Natural killer cell treated with Interleukin-12 subunit alpha and Interleukin-12 subunit beta and Interleukin-15 and Interleukin-18, amount 100 ng/mL, for 72 hours (primary cell): ENCODE measurements around the gene HAUS1. TPM values are rescaled to one million over a fixed set of nuclear protein-coding genes. Genes with fewer than 3 reads are reported as not detected.
"Not testable (repeated sequence)": the region's sequence is repeated elsewhere in the genome, so short reads cannot be mapped to it uniquely, and the experiment has no call there.

Experiments used
- ATAC-seq, 2 donors: fragments of 150-1000 bp; cut with Tn5 transposase in 1 of 2; sonication (Bioruptor Pico), chemical (Tn5 transposase) in 1 of 2; 2 replicates each; pipeline ENCODE4 v1.10.0; 2021
- DNase-seq: peaks from one replicate; pipeline ENCODE4 v3.0.0; 2022; ENCODE audit warnings: low spot score
- H3K27ac Mint-ChIP-seq, 2 donors: 1 replicate in 1 of 2; 2 replicates in 1 of 2; pipeline ENCODE4 v1.8.0; 2022; ENCODE audit warnings: mixed read lengths in 2 of 2, mild to moderate bottlenecking in 1 of 2, moderate library complexity in 1 of 2
- H3K27me3 Mint-ChIP-seq, 2 donors: 1 replicate in 1 of 2; 2 replicates in 1 of 2; pipeline ENCODE4 v1.8.0; 2022; ENCODE audit warnings: mixed read lengths in 2 of 2
- H3K36me3 Mint-ChIP-seq: one replicate; pipeline ENCODE4 v1.8.0; 2022; ENCODE audit warnings: mixed read lengths
- H3K4me1 Mint-ChIP-seq, 2 donors: 1 replicate in 1 of 2; 2 replicates in 1 of 2; pipeline ENCODE4 v1.8.0; 2022; ENCODE audit warnings: low read depth in 2 of 2, mixed read lengths in 2 of 2, mild to moderate bottlenecking in 1 of 2
- H3K4me3 Mint-ChIP-seq: one replicate; pipeline ENCODE4 v1.8.0; 2022; ENCODE audit warnings: mixed read lengths
- H3K9me3 Mint-ChIP-seq: 2 replicates; pipeline ENCODE4 v1.8.0; 2022; ENCODE audit warnings: mixed read lengths
- total RNA-seq, 2 donors: library from RNA; stranded (reverse); gene quantifications; one replicate each; pipeline ENCODE4 v1.2.3, GENCODE V29; 2022

Gene HAUS1
- total RNA-seq, 2 donors from 2014 or later: 32.7 to 42.3 TPM

DNA sequence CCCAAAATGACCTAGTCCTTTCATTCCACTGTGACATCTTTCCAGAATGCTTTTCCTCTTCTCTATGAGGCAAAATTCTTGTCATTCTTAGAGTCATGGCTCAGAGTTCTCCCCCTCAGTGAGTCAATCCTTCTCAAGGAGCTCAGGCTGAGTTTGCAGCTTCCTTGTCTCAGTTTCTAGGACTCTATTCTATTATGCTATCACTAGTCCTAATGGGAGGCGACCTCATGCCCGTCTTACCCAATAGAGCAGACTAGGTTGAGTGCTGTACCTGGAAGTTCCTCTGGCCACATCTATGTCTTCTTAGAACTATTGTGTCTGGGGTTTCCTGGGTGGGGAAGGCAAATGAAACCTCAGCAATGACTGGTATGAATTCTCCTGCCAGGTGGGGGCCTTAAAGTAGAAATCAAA, 51.5 kb downstream of the HAUS1 start:
- no peaks in the 10 kb centered on the region for H3K27me3 Mint-ChIP-seq
- peak overlapping the region; percentile 69 to 90 for H3K27ac Mint-ChIP-seq
- H3K4me3 Mint-ChIP-seq: peak overlapping the region; percentile 51
- no peak for DNase-seq
- H3K36me3 Mint-ChIP-seq: no peaks in the 10 kb centered on the region
- peaks cover 23 to 26% of the 10 kb centered on the region in 2 donors for H3K4me1 Mint-ChIP-seq
- ATAC-seq: peak; percentile 83 to 86
- H3K9me3 Mint-ChIP-seq: no peaks in the 10 kb centered on the region

DNA sequence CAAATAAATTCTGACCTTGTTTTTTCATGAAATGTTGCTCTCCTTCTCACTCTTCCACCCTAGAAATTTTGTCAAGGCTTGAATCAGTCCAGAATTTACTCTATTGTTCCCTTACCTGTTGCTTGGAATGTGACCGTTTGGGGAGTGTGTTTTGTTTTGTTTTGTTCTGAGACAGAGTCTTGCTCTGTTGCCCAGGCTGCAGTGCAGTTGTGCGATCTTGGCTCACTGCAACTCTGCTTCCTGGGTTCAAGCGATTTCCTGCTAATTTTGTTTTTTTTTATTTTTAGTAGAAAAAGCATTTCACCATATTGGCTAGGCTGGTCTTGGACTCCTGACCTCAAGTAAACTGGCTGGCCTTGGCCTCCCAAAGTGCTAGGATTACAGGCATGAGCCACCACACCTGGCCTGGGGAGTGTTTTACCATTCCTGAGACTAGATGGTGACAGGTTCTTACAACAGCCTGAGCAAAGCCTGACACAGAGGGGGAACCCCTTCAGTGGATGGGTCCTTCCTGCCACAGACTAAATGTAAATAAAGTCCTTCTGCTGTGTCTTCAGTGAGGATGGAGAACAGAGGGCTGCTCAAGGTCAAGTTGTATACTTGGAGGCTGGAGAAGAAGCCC, 52.0 kb downstream of the HAUS1 start:
- H3K27me3 Mint-ChIP-seq: no peaks in the 10 kb centered on the region

DNA sequence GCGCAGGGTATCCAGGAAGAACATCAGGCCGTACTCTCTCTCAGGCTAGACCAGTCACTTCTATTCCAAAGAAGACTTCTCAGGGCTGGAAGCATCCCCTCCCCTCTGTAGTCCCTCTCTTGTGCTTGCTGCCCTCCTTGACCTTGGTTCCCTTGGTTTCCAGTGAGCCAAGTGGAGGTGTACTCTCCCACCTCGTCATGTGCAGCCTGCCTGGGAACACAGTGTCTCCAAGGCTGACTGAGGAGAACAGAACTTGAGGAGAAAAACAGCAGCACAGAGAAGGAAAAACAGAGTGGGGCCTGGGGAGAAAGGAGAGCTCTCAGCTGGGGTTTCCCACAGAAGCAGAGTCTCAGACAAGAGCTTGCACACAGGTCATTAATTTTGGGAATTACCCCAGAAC, 52.7 kb downstream of the HAUS1 start:
- ATAC-seq (no peak), DNase-seq (no peak)
- H3K4me3 Mint-ChIP-seq: no peak overlapping the region
- no peaks in the 10 kb centered on the region for H3K36me3 Mint-ChIP-seq
- H3K9me3 Mint-ChIP-seq: no peaks in the 10 kb centered on the region
- peaks cover 23 to 26% of the 10 kb centered on the region in 2 donors for H3K4me1 Mint-ChIP-seq
- peak overlapping the region; percentile 69 to 90 for H3K27ac Mint-ChIP-seq
- no peaks in the 10 kb centered on the region for H3K27me3 Mint-ChIP-seq

More for the DNA sequence above, 52.0 kb downstream of the HAUS1 start:
- H3K4me3 Mint-ChIP-seq: peak overlapping the region; percentile 51
- peaks cover 23 to 26% of the 10 kb centered on the region in 2 donors for H3K4me1 Mint-ChIP-seq
- DNase-seq (no peak), ATAC-seq (peak; percentile 68 to 71)
- H3K36me3 Mint-ChIP-seq: no peaks in the 10 kb centered on the region
- H3K9me3 Mint-ChIP-seq: no peaks in the 10 kb centered on the region
- peak overlapping the region; percentile 69 to 90 for H3K27ac Mint-ChIP-seq

DNA sequence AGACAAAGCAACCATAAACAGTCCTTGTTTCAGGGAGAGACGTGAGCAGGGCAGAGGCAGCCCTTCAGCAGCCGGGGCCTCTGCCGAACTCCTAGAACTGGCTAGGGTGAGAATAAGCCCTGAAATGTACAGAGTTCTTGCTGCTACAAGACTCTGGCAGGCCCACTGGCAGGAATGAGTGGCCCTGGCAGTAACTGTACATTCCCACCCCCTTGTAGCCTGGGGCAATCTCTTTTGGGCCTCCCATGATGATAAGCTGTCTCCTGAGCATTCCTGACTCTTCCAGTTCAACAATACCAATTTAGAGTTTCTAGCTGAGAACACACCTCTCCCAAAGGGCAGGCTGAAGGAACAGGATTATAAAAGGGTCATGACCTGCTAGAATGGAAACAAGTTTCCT, 54.3 kb downstream of the HAUS1 start:
- no peak overlapping the region for H3K27ac Mint-ChIP-seq
- H3K4me1 Mint-ChIP-seq: peaks cover 27 to 31% of the 10 kb centered on the region in 2 donors
- ATAC-seq (no peak), DNase-seq (no peak)
- H3K27me3 Mint-ChIP-seq: no peaks in the 10 kb centered on the region
- H3K9me3 Mint-ChIP-seq: no peaks in the 10 kb centered on the region
- H3K36me3 Mint-ChIP-seq: no peaks in the 10 kb centered on the region
- H3K4me3 Mint-ChIP-seq: no peak overlapping the region

DNA sequence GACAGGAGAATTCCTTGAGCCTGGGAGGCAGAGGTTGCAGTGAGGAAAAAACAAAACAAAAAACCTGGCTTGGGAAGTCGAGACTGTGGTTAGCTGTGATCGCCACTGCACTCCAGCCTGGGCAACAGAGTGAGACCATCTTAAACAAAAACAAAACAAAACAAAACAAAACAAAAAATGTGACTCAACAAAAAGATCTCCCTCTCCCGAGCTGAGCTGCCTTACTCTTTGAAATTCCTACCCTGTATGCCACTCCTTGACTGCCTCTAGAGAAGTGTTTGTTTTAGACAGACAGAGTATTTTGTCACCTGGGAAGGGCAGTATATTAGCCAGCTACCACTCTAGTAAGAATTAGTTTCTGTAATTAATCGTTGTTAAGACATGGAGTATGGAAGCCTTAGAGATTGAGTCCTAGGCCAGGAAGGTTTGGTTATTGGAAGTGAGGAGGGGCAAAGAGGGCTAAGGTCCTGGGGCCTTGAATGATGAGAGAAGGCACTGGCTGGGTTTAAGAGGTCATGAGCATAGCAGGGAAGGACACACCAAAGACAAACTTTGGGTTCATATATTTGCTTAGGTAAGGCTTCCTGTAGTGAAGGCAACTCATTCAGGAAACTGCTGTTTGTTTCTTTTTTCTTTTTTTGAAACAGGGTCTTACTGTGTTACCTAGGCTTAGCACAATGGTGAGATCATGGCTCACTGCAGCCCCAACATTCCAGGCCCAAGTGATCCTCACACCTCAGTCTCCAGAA, 56.0 kb downstream of the HAUS1 start:
- Mint-ChIP-seq H3K9me3 (no peaks in the 10 kb centered on the region), H3K27ac (no peak overlapping the region), H3K4me1 (peaks cover 27 to 29% of the 10 kb centered on the region in 2 donors), H3K4me3 (no peak overlapping the region), H3K36me3 (no peaks in the 10 kb centered on the region), H3K27me3 (no peaks in the 10 kb centered on the region)
- DNase-seq (no peak), ATAC-seq (no peak)

DNA sequence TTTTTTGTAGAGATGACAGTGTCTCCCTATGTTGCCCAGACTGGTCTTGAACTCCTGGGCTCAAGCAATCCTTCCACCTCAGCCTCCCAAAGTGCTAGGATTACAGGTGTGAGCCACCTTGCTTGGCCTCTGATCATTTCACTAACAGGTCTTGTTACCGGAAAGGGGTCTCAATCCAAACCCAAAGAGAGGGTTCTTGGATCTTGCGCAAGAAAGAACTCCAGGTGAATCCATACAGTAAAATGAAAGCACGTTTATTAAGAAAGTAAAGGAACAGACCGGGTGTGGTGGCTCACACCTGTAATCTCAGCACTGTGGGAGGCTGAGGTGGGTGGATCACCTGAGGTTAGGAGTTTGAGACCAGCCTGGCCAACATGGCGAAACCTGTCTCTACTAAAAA, 56.7 kb downstream of the HAUS1 start:
- not testable (repeated sequence) for H3K27ac Mint-ChIP-seq, H3K9me3 Mint-ChIP-seq, DNase-seq, H3K36me3 Mint-ChIP-seq, ATAC-seq, H3K4me3 Mint-ChIP-seq, H3K27me3 Mint-ChIP-seq
- peaks cover 22 to 23% of the 10 kb centered on the region in 2 donors for H3K4me1 Mint-ChIP-seq

DNA sequence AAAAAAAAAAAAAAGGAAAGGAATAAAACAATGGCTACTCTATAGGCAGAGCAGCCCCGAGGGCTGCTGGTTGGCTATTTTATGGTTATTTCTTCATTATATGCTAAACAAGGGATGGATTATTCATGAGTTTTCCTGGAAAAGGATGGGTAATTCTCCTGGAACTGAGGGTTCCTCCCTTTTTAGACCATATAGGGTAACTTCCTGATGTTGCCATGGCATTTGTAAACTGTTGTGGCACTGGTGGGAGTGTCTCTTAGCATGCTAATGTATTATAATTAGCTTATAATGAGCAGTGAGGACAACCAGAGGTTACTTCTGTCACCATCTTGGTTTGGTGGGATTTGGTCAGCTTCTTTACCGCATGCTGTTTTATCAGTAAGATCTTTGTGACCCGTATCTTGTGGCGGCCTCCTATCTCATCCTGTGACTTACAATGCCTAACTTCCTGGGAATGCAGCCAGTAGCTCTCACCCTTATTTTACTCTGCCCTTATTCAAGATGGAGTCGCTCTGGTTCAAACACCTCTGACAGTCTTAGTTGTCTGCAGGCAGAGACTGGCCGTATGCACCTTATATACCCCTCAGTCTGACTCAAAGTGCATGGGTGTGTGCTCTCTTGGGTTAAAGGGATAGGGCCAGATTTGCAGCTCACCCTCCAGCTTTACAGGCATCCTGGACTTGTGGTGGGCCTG, 57.7 kb downstream of the HAUS1 start:
- DNase-seq (no peak), ATAC-seq (no peak)
- no peaks in the 10 kb centered on the region for H3K36me3 Mint-ChIP-seq
- peaks cover 13% of the 10 kb centered on the region in 2 donors for H3K4me1 Mint-ChIP-seq
- no peak overlapping the region for H3K27ac Mint-ChIP-seq
- no peaks in the 10 kb centered on the region for H3K27me3 Mint-ChIP-seq
- H3K4me3 Mint-ChIP-seq: no peak overlapping the region
- H3K9me3 Mint-ChIP-seq: no peaks in the 10 kb centered on the region

DNA sequence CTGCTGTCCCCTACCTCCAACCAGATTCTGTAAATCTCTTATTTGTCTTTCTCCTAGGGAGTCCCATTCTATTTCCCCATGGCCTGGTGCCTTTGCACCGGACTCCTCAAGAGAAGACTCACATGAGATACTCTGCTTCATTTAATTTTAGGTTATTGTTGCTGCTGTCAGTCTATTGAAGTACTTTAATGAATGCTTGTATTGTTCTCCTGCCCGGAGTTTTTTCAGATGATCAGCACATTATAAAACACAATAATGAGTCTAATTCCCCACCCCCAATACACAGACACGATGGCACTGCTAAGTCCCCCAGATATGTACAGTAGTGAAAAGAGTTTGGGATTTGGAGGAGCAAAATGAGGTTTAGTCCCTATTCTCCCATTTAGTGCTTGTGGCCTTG, 58.9 kb downstream of the HAUS1 start:
- Mint-ChIP-seq H3K27me3 (no peaks in the 10 kb centered on the region), H3K36me3 (no peaks in the 10 kb centered on the region), H3K27ac (no peak overlapping the region), H3K4me1 (peaks cover 10 to 11% of the 10 kb centered on the region in 2 donors), H3K9me3 (no peaks in the 10 kb centered on the region), H3K4me3 (no peak overlapping the region)
- DNase-seq: no peak
- no peak for ATAC-seq

DNA sequence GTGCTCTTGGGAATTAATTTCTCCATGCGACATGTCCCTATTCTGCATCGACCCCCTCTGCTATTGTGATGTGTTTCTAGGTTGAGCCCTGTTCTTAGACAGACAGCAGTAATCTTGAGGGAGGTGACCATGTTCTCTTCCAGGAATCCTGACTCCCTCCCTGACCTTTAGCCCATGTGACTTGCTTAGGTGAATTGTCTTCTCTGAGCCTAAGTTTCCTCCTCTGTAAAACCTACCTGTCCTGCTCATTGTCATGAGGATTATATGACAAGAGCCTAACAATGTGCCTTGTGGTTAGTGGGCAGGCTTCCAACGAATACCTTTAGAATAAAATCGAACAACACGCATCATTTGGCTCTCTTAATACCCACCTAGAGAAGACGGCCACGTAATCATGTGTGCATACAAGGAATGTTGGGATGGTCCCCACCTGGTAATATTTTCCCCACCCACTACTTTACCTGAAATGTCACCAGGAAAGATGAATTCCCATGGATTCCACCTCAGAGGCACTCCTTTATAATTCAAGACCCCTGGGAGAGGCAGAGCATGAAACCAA, 59.8 kb downstream of the HAUS1 start:
- no peaks in the 10 kb centered on the region for H3K36me3 Mint-ChIP-seq
- DNase-seq (no peak), ATAC-seq (no peak)
- H3K9me3 Mint-ChIP-seq: no peaks in the 10 kb centered on the region
- H3K4me3 Mint-ChIP-seq: no peak overlapping the region
- no peak overlapping the region for H3K27ac Mint-ChIP-seq
- no peaks in the 10 kb centered on the region for H3K27me3 Mint-ChIP-seq
- H3K4me1 Mint-ChIP-seq: peaks cover 11 to 13% of the 10 kb centered on the region in 2 donors

DNA sequence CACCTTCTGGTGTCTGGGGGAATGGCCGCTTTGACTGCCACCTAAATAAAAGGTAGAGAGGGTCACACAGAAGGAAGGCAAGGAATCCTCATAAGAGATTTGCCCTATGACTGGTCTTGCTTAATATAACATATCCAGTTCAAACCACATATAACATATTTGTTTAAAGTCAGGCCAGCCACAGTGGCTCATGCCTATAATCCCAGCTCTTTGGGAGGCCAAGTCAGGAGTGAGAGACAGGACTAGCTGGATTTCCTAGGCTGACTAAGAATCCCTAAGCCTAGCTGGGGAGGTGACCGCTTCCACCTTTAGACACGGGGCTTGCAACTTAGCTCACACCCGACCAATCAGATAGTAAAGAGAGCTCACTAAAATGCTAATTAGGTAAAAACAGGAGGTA, 60.3 kb downstream of the HAUS1 start:
- H3K27ac Mint-ChIP-seq: not testable (repeated sequence)

DNA sequence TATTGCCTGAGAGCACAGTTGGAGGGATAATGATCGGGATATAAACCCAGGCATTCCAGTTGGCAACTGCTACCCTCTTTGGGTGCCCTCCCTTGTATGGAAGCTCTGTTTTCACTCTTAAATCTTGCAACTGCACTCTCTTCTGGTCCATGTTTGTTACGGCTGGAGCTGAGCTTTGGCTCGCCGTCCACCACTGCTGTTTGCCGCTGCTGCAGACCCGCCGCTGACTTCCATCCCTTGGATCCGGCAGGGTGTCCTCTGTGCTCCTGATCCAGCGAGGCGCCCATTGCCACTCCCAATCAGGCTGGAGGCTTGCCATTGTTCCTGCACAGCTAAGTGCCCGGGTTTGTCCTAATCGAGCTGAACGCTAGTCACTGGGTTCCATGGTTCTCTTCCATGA, 60.7 kb downstream of the HAUS1 start:
- no peaks in the 10 kb centered on the region for H3K36me3 Mint-ChIP-seq
- ATAC-seq (no peak), DNase-seq (no peak)
- H3K4me3 Mint-ChIP-seq: no peak overlapping the region
- H3K27me3 Mint-ChIP-seq: no peaks in the 10 kb centered on the region
- H3K27ac Mint-ChIP-seq: no peak overlapping the region
- H3K4me1 Mint-ChIP-seq: peaks cover 11 to 13% of the 10 kb centered on the region in 2 donors
- no peaks in the 10 kb centered on the region for H3K9me3 Mint-ChIP-seq

More for the DNA sequence above, 60.3 kb downstream of the HAUS1 start:
- ATAC-seq, H3K27me3 Mint-ChIP-seq, H3K36me3 Mint-ChIP-seq, H3K4me3 Mint-ChIP-seq, DNase-seq, H3K9me3 Mint-ChIP-seq: not testable (repeated sequence)
- peaks cover 11 to 13% of the 10 kb centered on the region in 2 donors for H3K4me1 Mint-ChIP-seq

DNA sequence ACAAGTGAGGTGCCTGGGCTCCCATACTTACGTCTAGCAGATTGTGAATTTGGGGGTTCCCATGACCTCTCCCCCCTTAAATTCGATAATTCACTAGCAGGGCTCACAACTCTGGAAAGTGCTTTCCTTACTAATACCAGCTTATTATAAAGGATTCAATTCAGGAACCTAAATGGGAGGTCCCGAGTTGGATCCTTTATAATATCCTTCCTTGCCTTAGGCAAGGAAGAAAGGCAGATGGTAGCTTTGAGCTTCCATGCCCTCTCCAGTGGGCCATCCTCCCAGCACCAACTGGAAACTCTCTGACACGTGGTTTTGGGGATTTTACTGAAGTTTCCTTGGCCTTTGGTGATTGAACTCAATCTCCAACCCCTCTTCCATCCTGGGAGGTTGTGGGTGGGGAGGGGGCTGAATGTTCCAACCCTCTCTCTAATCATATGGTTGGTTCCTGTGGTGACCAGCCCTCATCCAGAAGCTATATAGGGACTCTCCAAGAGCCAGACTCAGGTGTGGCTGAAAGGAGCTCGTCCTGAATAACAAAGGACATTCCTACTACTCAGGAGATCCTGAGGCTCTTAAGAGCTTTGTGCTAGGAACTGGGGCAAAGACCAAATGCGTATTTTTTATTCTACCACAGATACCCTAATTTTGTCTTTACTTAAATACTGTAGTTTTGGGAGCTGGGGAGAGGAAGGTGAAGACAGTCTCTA, 62.2 kb downstream of the HAUS1 start:
- ATAC-seq (no peak), DNase-seq (no peak)
- Mint-ChIP-seq H3K4me3 (no peak overlapping the region), H3K9me3 (no peaks in the 10 kb centered on the region), H3K36me3 (no peaks in the 10 kb centered on the region), H3K27me3 (no peaks in the 10 kb centered on the region), H3K4me1 (peaks cover 11 to 13% of the 10 kb centered on the region in 2 donors), H3K27ac (no peak overlapping the region)

DNA sequence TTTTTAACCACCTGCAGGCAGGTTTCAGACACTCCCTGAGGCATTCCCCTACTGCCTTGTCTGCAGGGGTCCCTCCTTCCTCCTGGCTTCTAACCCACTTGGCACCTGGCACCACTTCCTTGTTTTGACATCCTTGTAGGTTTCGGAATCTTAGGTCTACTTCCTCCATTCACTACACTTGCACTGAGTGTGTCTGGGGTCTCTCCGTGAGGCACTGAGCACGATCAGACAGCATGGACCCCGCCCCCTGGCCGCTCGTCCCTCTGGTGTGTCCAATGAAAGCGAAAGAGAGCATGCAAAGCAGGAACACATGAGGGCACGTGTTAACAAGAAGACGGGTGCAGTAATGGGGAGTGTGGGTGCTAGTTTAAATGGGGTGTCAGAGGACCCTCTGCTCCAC, 63.8 kb downstream of the HAUS1 start:
- ATAC-seq (peak; percentile 71 to 76), DNase-seq (no peak)
- H3K36me3 Mint-ChIP-seq: no peaks in the 10 kb centered on the region
- no peaks in the 10 kb centered on the region for H3K9me3 Mint-ChIP-seq
- H3K4me1 Mint-ChIP-seq: peaks cover 11% of the 10 kb centered on the region in 2 donors
- no peaks in the 10 kb centered on the region for H3K27me3 Mint-ChIP-seq
- H3K4me3 Mint-ChIP-seq: peak overlapping the region; percentile 57
- H3K27ac Mint-ChIP-seq: peak overlapping the region; percentile 11 to 71
